GM12873 (cell line): ENCODE results near the gene SORBS2.

Source experiments
- CTCF ChIP-seq: IDR thresholded peaks from 2 replicates; pipeline ENCODE4 v1.5.1; 2012; ENCODE audit warnings: low read depth, mild to moderate bottlenecking, moderate library complexity, low read length, control low read depth; ENCODE audit not compliant: insufficient read depth; ENCODE audit errors: missing control alignments

Gene SORBS2

GRCh38 chr4:185778307-185778706, 33.7 kb downstream of the SORBS2 start:
- TF ChIP-seq CTCF: no peak

- TF ChIP-seq CTCF: no peak
These were observed 36.0 kb downstream of the SORBS2 start for GRCh38 chr4:185775792-185776555.

GRCh38 chr4:185774845-185775680, 36.9 kb downstream of the SORBS2 start:
- TF ChIP-seq CTCF: no peak

- no peak for TF ChIP-seq CTCF
These were observed 37.8 kb downstream of the SORBS2 start for GRCh38 chr4:185774131-185774653.

GRCh38 chr4:185773419-185773818, 38.6 kb downstream of the SORBS2 start:
- no peak for TF ChIP-seq CTCF

GRCh38 chr4:185772391-185773093, 39.5 kb downstream of the SORBS2 start:
- no peak for TF ChIP-seq CTCF
